ENCODE data around the gene TMEM132D.
"Not testable (repeated sequence)": the region's sequence is repeated elsewhere in the genome, so short reads cannot be mapped to it uniquely, and the experiment has no call there.

Gene TMEM132D

DNA sequence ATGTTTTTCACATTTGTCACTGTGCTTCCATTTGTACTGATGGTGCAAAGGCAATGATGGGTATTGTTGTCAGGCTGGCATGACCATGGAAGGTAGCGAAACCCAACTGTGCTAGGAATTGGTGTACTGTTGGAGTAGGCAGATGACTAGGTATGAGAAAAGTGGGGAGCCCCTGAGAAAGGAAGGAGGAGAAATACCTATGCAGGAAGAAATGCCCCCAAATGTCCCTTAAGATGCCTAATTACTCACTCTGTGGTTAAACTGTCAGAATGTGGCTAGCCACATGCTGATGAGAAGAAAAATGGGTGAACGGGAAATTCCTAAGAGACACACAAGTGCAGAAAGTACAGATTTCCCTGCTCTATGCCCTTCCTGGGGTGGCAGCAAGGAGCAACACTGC, 339.1 kb downstream of the TMEM132D start:
- no peaks in the 10 kb centered on the region for H3K4me1 ChIP-seq (ENCODE audit: control insufficient read depth, insufficient read depth, low read length, unreplicated experiment)

DNA sequence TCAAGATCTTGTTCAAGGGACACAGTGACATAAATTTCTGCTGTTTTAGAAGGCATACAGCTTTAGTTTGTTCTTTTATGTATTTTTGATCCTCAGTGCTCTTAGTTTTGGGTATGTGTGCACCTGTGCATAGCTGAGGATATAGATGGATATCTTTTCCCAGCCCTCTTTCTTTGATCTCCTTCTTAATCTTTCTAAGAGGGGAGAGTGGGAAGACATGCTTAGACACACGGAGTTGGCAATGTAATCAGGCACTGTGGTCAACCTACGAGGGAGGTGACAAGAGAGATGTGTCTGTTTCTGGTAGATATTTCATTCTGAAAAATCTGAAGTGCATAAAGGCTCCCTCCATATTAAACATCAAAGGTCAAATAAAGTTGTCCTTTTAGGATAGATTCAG, 340.6 kb downstream of the TMEM132D start:
- Histone ChIP-seq H3K79me2 (ENCODE audit: control insufficient read depth, insufficient read depth, low read length, unreplicated experiment) (no peaks in the 10 kb centered on the region), H3K36me3 (ENCODE audit: insufficient read depth, low read length) (no peaks in the 10 kb centered on the region), H3K27me3 (ENCODE audit: insufficient read depth, low read length) (no peaks in the 10 kb centered on the region), H3K4me3 (ENCODE audit: low read depth, low read length) (no peak overlapping the region), H3K4me1 (ENCODE audit: control insufficient read depth, insufficient read depth, low read length, unreplicated experiment) (no peaks in the 10 kb centered on the region), H3K27ac (ENCODE audit: low read depth, low read length) (no peak overlapping the region), H2AFZ (ENCODE audit: low read length, unreplicated experiment) (no peak overlapping the region)

More for the DNA sequence above, 339.1 kb downstream of the TMEM132D start:
- Histone ChIP-seq H3K36me3 (ENCODE audit: insufficient read depth, low read length) (no peaks in the 10 kb centered on the region), H3K79me2 (ENCODE audit: control insufficient read depth, insufficient read depth, low read length, unreplicated experiment) (no peaks in the 10 kb centered on the region), H3K27ac (ENCODE audit: low read depth, low read length) (no peak overlapping the region), H2AFZ (ENCODE audit: low read length, unreplicated experiment) (no peak overlapping the region), H3K27me3 (ENCODE audit: insufficient read depth, low read length) (no peaks in the 10 kb centered on the region), H3K4me3 (ENCODE audit: low read depth, low read length) (no peak overlapping the region)

DNA sequence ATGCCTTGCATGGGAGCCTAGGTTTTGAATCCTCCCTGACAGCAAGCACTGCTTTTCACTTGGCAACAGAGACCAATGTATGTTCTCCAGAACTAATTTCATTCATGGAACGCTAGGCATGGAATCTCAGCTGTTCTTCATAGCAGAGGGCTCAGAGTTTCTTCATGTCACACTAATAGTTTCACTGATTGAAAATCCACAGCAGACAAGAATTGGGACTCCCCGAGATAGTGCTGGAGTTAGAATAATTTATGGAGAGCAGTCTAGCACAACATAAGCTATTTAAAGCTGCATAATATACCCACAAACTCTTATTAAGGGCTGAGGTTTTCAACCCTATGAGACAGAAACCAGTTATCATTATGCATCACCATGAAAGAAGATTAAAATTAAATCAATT, 342.5 kb downstream of the TMEM132D start:
- H3K36me3 ChIP-seq (ENCODE audit: insufficient read depth, low read length), result no peaks in the 10 kb centered on the region
- no peaks in the 10 kb centered on the region for H3K4me1 ChIP-seq (ENCODE audit: control insufficient read depth, insufficient read depth, low read length, unreplicated experiment)
- no peaks in the 10 kb centered on the region for H3K79me2 ChIP-seq (ENCODE audit: control insufficient read depth, insufficient read depth, low read length, unreplicated experiment)
- no peak overlapping the region for H3K4me3 ChIP-seq (ENCODE audit: low read depth, low read length)
- no peaks in the 10 kb centered on the region for H3K27me3 ChIP-seq (ENCODE audit: insufficient read depth, low read length)
- no peak overlapping the region for H3K27ac ChIP-seq (ENCODE audit: low read depth, low read length)
- H2AFZ ChIP-seq (ENCODE audit: low read length, unreplicated experiment), result no peak overlapping the region

DNA sequence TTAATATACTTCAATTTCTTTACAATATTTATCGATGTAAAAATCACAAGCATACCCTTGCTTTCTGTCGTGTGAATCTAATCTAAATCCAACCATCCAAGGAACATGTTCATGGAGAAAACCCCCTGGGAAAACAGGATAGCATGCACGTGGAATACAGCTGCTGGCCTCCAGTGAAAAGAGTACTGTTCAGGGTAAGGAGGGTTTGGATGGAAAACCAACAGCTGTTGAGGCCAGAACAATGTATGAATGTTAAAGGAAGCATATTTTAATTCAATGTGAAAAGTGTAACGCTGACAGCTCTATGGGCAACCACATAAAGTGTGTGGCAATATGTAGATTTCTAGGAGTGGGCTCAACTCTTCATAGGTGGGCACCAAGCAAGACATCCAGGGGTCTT, 344.0 kb downstream of the TMEM132D start:
- Histone ChIP-seq H3K79me2 (ENCODE audit: control insufficient read depth, insufficient read depth, low read length, unreplicated experiment) (no peaks in the 10 kb centered on the region), H3K27me3 (ENCODE audit: insufficient read depth, low read length) (no peaks in the 10 kb centered on the region), H3K4me1 (ENCODE audit: control insufficient read depth, insufficient read depth, low read length, unreplicated experiment) (no peaks in the 10 kb centered on the region), H3K36me3 (ENCODE audit: insufficient read depth, low read length) (no peaks in the 10 kb centered on the region), H3K4me3 (ENCODE audit: low read depth, low read length) (no peak overlapping the region), H3K27ac (ENCODE audit: low read depth, low read length) (no peak overlapping the region), H2AFZ (ENCODE audit: low read length, unreplicated experiment) (no peak overlapping the region)

DNA sequence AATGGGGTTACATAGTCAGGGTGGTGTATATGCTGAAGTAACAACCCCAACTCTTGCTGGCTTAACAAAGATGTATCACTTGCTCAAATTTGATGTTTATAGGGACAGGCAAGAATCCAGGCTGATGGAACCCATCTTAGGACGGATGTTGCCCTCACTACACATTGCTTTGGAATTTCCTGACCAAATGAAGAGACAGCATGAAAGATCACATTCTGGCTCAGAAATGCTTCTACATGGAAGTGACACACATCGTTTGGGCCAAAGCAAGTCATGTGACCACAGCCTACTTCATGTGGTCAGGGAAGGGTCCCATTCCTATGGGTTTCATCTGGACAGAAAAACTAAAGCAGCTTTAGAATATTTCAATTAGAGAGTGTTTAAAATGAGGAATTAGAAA, 345.8 kb downstream of the TMEM132D start:
- H3K27ac ChIP-seq (ENCODE audit: low read depth, low read length), result no peak overlapping the region
- no peaks in the 10 kb centered on the region for H3K79me2 ChIP-seq (ENCODE audit: control insufficient read depth, insufficient read depth, low read length, unreplicated experiment)

GRCh38 chr12:129556082-129556481, 347.7 kb downstream of the TMEM132D start:
- Histone ChIP-seq H3K4me1 (ENCODE audit: control insufficient read depth, insufficient read depth, low read length, unreplicated experiment) (no peaks in the 10 kb centered on the region), H3K36me3 (ENCODE audit: insufficient read depth, low read length) (no peaks in the 10 kb centered on the region), H3K79me2 (ENCODE audit: control insufficient read depth, insufficient read depth, low read length, unreplicated experiment) (no peaks in the 10 kb centered on the region), H3K27ac (ENCODE audit: low read depth, low read length) (no peak overlapping the region), H3K27me3 (ENCODE audit: insufficient read depth, low read length) (no peaks in the 10 kb centered on the region), H3K4me3 (ENCODE audit: low read depth, low read length) (no peak overlapping the region), H2AFZ (ENCODE audit: low read length, unreplicated experiment) (no peak overlapping the region)

More for the DNA sequence above, 345.8 kb downstream of the TMEM132D start:
- Histone ChIP-seq H3K4me1 (ENCODE audit: control insufficient read depth, insufficient read depth, low read length, unreplicated experiment) (no peaks in the 10 kb centered on the region), H3K36me3 (ENCODE audit: insufficient read depth, low read length) (no peaks in the 10 kb centered on the region), H3K27me3 (ENCODE audit: insufficient read depth, low read length) (no peaks in the 10 kb centered on the region), H3K4me3 (ENCODE audit: low read depth, low read length) (no peak overlapping the region), H2AFZ (ENCODE audit: low read length, unreplicated experiment) (no peak overlapping the region)

- Histone ChIP-seq H3K27ac (ENCODE audit: low read depth, low read length) (no peak overlapping the region), H2AFZ (ENCODE audit: low read length, unreplicated experiment) (no peak overlapping the region), H3K36me3 (ENCODE audit: insufficient read depth, low read length) (no peaks in the 10 kb centered on the region), H3K79me2 (ENCODE audit: control insufficient read depth, insufficient read depth, low read length, unreplicated experiment) (no peaks in the 10 kb centered on the region), H3K4me3 (ENCODE audit: low read depth, low read length) (no peak overlapping the region), H3K4me1 (ENCODE audit: control insufficient read depth, insufficient read depth, low read length, unreplicated experiment) (no peaks in the 10 kb centered on the region), H3K27me3 (ENCODE audit: insufficient read depth, low read length) (no peaks in the 10 kb centered on the region)
Observed at GRCh38 chr12:129552996-129553750, 350.7 kb downstream of the TMEM132D start.

DNA sequence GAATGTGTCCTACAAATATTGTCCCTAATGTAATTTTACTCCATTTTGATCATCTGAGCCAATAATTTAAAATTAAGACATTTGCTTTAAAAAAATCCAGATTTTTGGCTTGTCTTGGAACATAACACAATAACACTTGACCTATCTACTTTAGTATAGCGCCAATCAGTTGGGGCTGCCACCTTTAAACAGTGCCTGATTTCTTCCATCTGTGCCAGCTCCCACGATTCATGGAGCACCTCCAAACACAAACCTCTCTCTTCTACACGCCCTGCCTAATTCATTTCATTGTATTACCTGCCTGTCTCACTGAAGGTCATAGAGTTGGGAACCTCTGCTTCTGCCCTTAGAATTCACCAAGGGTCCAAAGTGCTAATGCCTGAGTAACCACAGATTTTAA, 352.4 kb downstream of the TMEM132D start:
- H3K79me2 ChIP-seq (ENCODE audit: control insufficient read depth, insufficient read depth, low read length, unreplicated experiment), result no peaks in the 10 kb centered on the region

GRCh38 chr12:129550353-129550752, 353.5 kb downstream of the TMEM132D start:
- Histone ChIP-seq H2AFZ (ENCODE audit: low read length, unreplicated experiment) (no peak overlapping the region), H3K36me3 (ENCODE audit: insufficient read depth, low read length) (no peaks in the 10 kb centered on the region), H3K27me3 (ENCODE audit: insufficient read depth, low read length) (no peaks in the 10 kb centered on the region), H3K4me1 (ENCODE audit: control insufficient read depth, insufficient read depth, low read length, unreplicated experiment) (no peaks in the 10 kb centered on the region), H3K27ac (ENCODE audit: low read depth, low read length) (no peak overlapping the region), H3K4me3 (ENCODE audit: low read depth, low read length) (no peak overlapping the region), H3K79me2 (ENCODE audit: control insufficient read depth, insufficient read depth, low read length, unreplicated experiment) (no peaks in the 10 kb centered on the region)

More for the DNA sequence above, 352.4 kb downstream of the TMEM132D start:
- Histone ChIP-seq H3K4me1 (ENCODE audit: control insufficient read depth, insufficient read depth, low read length, unreplicated experiment) (no peaks in the 10 kb centered on the region), H3K36me3 (ENCODE audit: insufficient read depth, low read length) (no peaks in the 10 kb centered on the region), H2AFZ (ENCODE audit: low read length, unreplicated experiment) (no peak overlapping the region), H3K27ac (ENCODE audit: low read depth, low read length) (no peak overlapping the region), H3K4me3 (ENCODE audit: low read depth, low read length) (no peak overlapping the region), H3K27me3 (ENCODE audit: insufficient read depth, low read length) (no peaks in the 10 kb centered on the region)

GRCh38 chr12:129549656-129550055, 354.2 kb downstream of the TMEM132D start:
- H3K27me3 ChIP-seq (ENCODE audit: insufficient read depth, low read length), result no peaks in the 10 kb centered on the region
- no peaks in the 10 kb centered on the region for H3K4me1 ChIP-seq (ENCODE audit: control insufficient read depth, insufficient read depth, low read length, unreplicated experiment)
- H2AFZ ChIP-seq (ENCODE audit: low read length, unreplicated experiment), result no peak overlapping the region
- H3K4me3 ChIP-seq (ENCODE audit: low read depth, low read length), result no peak overlapping the region
- no peak overlapping the region for H3K27ac ChIP-seq (ENCODE audit: low read depth, low read length)
- H3K36me3 ChIP-seq (ENCODE audit: insufficient read depth, low read length), result no peaks in the 10 kb centered on the region
- no peaks in the 10 kb centered on the region for H3K79me2 ChIP-seq (ENCODE audit: control insufficient read depth, insufficient read depth, low read length, unreplicated experiment)

GRCh38 chr12:129549020-129549419, 354.8 kb downstream of the TMEM132D start:
- not testable (repeated sequence) for H3K4me1 ChIP-seq (ENCODE audit: control insufficient read depth, insufficient read depth, low read length, unreplicated experiment); H3K27ac ChIP-seq (ENCODE audit: low read depth, low read length); H2AFZ ChIP-seq (ENCODE audit: low read length, unreplicated experiment); H3K4me3 ChIP-seq (ENCODE audit: low read depth, low read length); H3K36me3 ChIP-seq (ENCODE audit: insufficient read depth, low read length); H3K79me2 ChIP-seq (ENCODE audit: control insufficient read depth, insufficient read depth, low read length, unreplicated experiment); H3K27me3 ChIP-seq (ENCODE audit: insufficient read depth, low read length)

Data from ACC112 (cell line).